ENCODE data around the gene RNF214. TPM values are rescaled to one million over a fixed set of nuclear protein-coding genes. Genes with fewer than 3 reads are reported as not detected.

RNF214 gene
- total and polyA plus RNA-seq, 2 of the 13 experiments (the other 11 are each of a cell fraction or from before 2014, with no cell fraction given), result 10.7 to 12.6 TPM

GRCh38 chr11:117316197-117316961 is 83.9 kb downstream of the RNF214 start, which contains the start of gene BACE1 (continued):
- TF ChIP-seq ZSCAN25 (CRISPR knock-in tag; IDR thresholded peaks at IDR 0.05), result peak; percentile 59; the same call in 1 of the 2 replicates
- no peak; the same call in 1 of the 2 replicates for TF ChIP-seq KLF12 (CRISPR knock-in tag; IDR thresholded peaks at IDR 0.05; ENCODE audit: borderline replicate concordance)
- no peak for TF ChIP-seq ZNF550 (CRISPR knock-in tag; IDR thresholded peaks at IDR 0.05; ENCODE audit: borderline replicate concordance)
- no peak for TF ChIP-seq ZNF740 (CRISPR knock-in tag; IDR thresholded peaks at IDR 0.05)
- no peak for TF ChIP-seq RAD51 (IDR thresholded peaks at IDR 0.05; ENCODE audit: borderline replicate concordance)
- TF ChIP-seq U2AF1 (optimal IDR thresholded peaks at IDR 0.05; ENCODE audit: low read depth, low read length), result no peak
- TF ChIP-seq ZSCAN12 (CRISPR knock-in tag; IDR thresholded peaks at IDR 0.05), result no peak
- TF ChIP-seq GTF3A (CRISPR knock-in tag; conservative IDR thresholded peaks at IDR 0.05), result no peak
- TF ChIP-seq ZNF432 (CRISPR knock-in tag; IDR thresholded peaks at IDR 0.05; ENCODE audit: borderline replicate concordance), result no peak
- 0 out of 2 replicates have a peak, but pooled peaks have one; percentile 49 for TF ChIP-seq BRCA1 (CRISPR knock-in tag; IDR thresholded peaks at IDR 0.05)
- TF ChIP-seq ZNF18 (CRISPR knock-in tag; IDR thresholded peaks at IDR 0.05; ENCODE audit: insufficient replicate concordance), result no peak
- no peak for TF ChIP-seq LCORL (IDR thresholded peaks at IDR 0.05)
- TF ChIP-seq LCORL (CRISPR knock-in tag; IDR thresholded peaks at IDR 0.05), result peak; percentile 84
- TF ChIP-seq TBP (CRISPR knock-in tag; IDR thresholded peaks at IDR 0.05), result no peak
- TF ChIP-seq SOX6 (IDR thresholded peaks at IDR 0.05), result no peak
- TF ChIP-seq SOX6 (CRISPR knock-in tag; IDR thresholded peaks at IDR 0.05), result peak; percentile 58
- no peak for TF ChIP-seq ZNF703 (CRISPR knock-in tag; IDR thresholded peaks at IDR 0.05; ENCODE audit: borderline replicate concordance)
- no peak for TF ChIP-seq MAZ (IDR thresholded peaks at IDR 0.05; ENCODE audit: borderline replicate concordance, low read depth, low read length)
- TF ChIP-seq MAZ (CRISPR knock-in tag; IDR thresholded peaks at IDR 0.05; ENCODE audit: low read depth), result peak; percentile 51; the same call in 1 of the 2 replicates
- no peak for TF ChIP-seq MAFF (IDR thresholded peaks at IDR 0.05; ENCODE audit: low read depth, low read length)
- TF ChIP-seq IRF2 (CRISPR knock-in tag; IDR thresholded peaks at IDR 0.05), result peak; percentile 98
- no peak for TF ChIP-seq TERF1 (CRISPR knock-in tag; IDR thresholded peaks at IDR 0.05)
- no peak for TF ChIP-seq ZNF879 (CRISPR knock-in tag; IDR thresholded peaks at IDR 0.05)
- peak; percentile 62; the same call in 1 of the 2 replicates for TF ChIP-seq E2F1 (CRISPR knock-in tag; IDR thresholded peaks at IDR 0.05)
- TF ChIP-seq ZNF816 (CRISPR knock-in tag; IDR thresholded peaks at IDR 0.05; ENCODE audit: borderline replicate concordance), result no peak; the same call in 1 of the 2 replicates
- TF ChIP-seq GPBP1L1 (CRISPR knock-in tag; IDR thresholded peaks at IDR 0.05), result no peak

All from HepG2 (cell line).